Testis (tissue), 3 donors: ENCODE data around the gene HMGN1. TPM values are rescaled to one million over a fixed set of nuclear protein-coding genes. Genes with fewer than 3 reads are reported as not detected.

ENCODE experiments used
- DNase-seq: peaks from one replicate; pipeline ENCODE4 v3.0.0-alpha.2; 2019
- H3K27ac ChIP-seq, 2 donors: fragments of 200-600 bp; sonication (generic); one replicate each; pipeline ENCODE4 v1.5.1; 2019
- H3K27me3 ChIP-seq: fragments of 200-600 bp; sonication (generic); one replicate; pipeline ENCODE4 v1.5.1; 2019
- H3K36me3 ChIP-seq: fragments of 200-600 bp; sonication (generic); one replicate; pipeline ENCODE4 v1.5.1; 2017; ENCODE audit warnings: low read depth; ENCODE audit errors: missing control alignments
- H3K4me1 ChIP-seq: fragments of 200-600 bp; sonication (generic); one replicate; pipeline ENCODE4 v1.5.1; 2019
- H3K4me3 ChIP-seq, 2 donors: fragments of 200-600 bp; sonication (generic); one replicate each; pipeline ENCODE4 v1.5.1; 2017 to 2019
- H3K9me3 ChIP-seq: fragments of 200-600 bp; sonication (generic); one replicate; pipeline ENCODE4 v1.5.1; 2017
- POLR2A ChIP-seq: fragments of 450-650 bp; IDR thresholded peaks from one replicate; pipeline ENCODE4 v1.6.1; 2017; ENCODE audit warnings: antibody characterized with exemption, mild to moderate bottlenecking, moderate library complexity
- WGBS, 2 donors: methylation state at CpG; one replicate each; pipeline ENCODE4 v1.1.5; 2018; 5-methylcytosine and 5-hydroxymethylcytosine counted together
- intact Hi-C: fragments of 100-400 bp; cut with DNase I; formaldehyde crosslinking; loops from one replicate; pipeline ENCODE4 v1.15.1; 2023; ENCODE audit warnings: low total_unique reads
- polyA plus RNA-seq: library from polyadenylated mRNA; stranded (reverse); fragments of 350-450 nt; fragmentation: Illumina TruSeq; extraction: RNeasy Lipid Tissue Mini Kit (QIAGEN cat#74804); gene quantifications from one replicate; pipeline ENCODE4 v1.2.3, GENCODE V29; 2014; ENCODE audit warnings: low read depth, low replicate concordance; ENCODE audit not compliant: insufficient read depth
- total RNA-seq, 2 donors: library from RNA; depleted of rRNA; stranded (reverse); fragments of >200 nt; gene quantifications; one replicate each; pipeline ENCODE4 v1.2.3, GENCODE V29; 2016
- TF ChIP-seq, protein P1 (sequence below), 3 experiments: fragments of 450-650 bp in 2 of 3; fragments of 200-600 bp in 1 of 3; sonication (generic) in 1 of 3; IDR thresholded peaks; one replicate each; pipeline ENCODE4 v1.5.1; 2016 to 2019; ENCODE audit warnings: antibody characterized with exemption in 3 of 3, mild to moderate bottlenecking in 2 of 3, moderate library complexity in 1 of 3

The HMGN1 gene
- total and polyA plus RNA-seq, 3 donors from 2014 or later = 162 to 203 (median 177) TPM

DNA sequence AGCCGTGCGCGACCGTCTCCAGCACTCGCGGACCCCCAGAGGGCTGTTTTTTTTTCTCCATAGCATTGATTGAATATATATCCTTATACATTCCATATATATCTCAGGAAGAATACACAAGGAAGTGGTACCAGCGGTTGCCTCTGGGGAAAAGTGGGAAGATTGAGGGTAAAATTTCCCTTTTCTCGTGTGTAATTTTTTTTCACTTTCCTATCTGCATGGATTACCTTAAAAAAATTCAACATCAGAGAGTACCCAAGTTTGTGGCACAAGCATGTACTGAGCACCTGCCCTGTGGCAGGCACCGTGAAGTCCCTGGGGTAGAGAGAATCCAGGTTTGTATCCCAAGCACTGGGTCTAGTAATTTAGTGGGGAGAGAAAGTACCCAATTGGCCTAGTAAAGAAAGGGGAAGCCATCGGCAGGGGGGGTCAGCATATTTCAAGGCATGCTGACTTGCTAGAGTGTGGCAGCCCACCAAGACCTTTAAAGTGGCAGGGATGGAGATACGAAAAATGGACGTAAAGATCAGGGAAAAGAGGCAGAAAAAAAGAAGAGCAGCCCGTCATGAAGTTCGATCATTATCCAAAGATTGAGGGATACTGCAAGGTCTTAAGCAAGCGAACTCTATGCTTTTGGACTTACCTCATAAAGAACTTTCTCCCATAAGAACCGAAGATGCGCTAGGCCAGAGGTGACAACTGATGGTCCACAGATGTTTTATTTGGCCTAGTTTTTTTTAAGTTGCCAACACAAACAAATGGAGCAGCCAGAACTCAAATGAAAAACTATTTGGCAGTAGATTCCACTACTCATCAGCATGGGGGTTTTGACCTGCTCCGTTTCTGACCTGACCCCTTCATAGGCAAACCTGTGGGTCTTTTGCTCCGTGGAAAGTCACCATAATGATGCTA is 1.5 kb upstream of the HMGN1 start:
- no peaks in the 10 kb centered on the region for H3K36me3 ChIP-seq
- intact Hi-C loops = no loop called here
- H3K27ac ChIP-seq = peak overlapping the region; percentile 97 to 98
- H3K27me3 ChIP-seq = no peaks in the 10 kb centered on the region
- no peak for DNase-seq
- peaks cover 15% of the 10 kb centered on the region for H3K4me1 ChIP-seq
- H3K4me3 ChIP-seq = peak overlapping the region; percentile 82 to 85
- WGBS, 2 donors = 48 to 58% methylated on average over 19 of the region's 19 CpGs
- H3K9me3 ChIP-seq = no peaks in the 10 kb centered on the region
- TF ChIP-seq, protein P1, sequence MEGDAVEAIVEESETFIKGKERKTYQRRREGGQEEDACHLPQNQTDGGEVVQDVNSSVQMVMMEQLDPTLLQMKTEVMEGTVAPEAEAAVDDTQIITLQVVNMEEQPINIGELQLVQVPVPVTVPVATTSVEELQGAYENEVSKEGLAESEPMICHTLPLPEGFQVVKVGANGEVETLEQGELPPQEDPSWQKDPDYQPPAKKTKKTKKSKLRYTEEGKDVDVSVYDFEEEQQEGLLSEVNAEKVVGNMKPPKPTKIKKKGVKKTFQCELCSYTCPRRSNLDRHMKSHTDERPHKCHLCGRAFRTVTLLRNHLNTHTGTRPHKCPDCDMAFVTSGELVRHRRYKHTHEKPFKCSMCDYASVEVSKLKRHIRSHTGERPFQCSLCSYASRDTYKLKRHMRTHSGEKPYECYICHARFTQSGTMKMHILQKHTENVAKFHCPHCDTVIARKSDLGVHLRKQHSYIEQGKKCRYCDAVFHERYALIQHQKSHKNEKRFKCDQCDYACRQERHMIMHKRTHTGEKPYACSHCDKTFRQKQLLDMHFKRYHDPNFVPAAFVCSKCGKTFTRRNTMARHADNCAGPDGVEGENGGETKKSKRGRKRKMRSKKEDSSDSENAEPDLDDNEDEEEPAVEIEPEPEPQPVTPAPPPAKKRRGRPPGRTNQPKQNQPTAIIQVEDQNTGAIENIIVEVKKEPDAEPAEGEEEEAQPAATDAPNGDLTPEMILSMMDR (IDR thresholded peaks at IDR 0.05) = peak in 1 of 3 experiments; percentile 24
- no peak for TF ChIP-seq POLR2A

GRCh38 chr21:39349211-39350093 is 564 bp upstream of the HMGN1 start:
- H3K36me3 ChIP-seq = no peaks in the 10 kb centered on the region
- H3K9me3 ChIP-seq = no peaks in the 10 kb centered on the region
- intact Hi-C loops = no loop called here
- no peaks in the 10 kb centered on the region for H3K27me3 ChIP-seq
- WGBS, 2 donors = 5 to 12% methylated on average over 12 to 42 of the region's 56 CpGs
- TF ChIP-seq, protein P1 (IDR thresholded peaks at IDR 0.05) = no peak
- no peak for TF ChIP-seq POLR2A
- peak; percentile 98 for DNase-seq
- peak overlapping the region; percentile 97 to 98 for H3K27ac ChIP-seq
- peaks cover 20% of the 10 kb centered on the region for H3K4me1 ChIP-seq
- peak overlapping the region; percentile 82 to 85 for H3K4me3 ChIP-seq

DNA sequence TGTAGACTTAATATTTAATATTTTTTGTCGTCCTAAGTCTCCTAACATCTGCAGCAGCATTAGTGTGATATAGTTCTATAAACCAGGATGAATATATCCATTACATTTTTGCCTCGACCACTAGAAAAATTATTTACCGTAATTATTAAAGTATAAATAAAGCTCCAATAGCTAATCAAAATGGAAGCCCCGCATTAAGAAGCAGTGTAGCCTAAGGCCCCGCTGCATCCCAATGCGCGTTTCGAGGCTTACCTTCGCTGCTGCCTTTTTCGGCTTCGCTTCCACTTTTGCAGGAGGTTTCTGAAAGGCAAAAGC is 891 bp downstream of the HMGN1 start:
- Histone ChIP-seq H3K4me3 (peak overlapping the region; percentile 82 to 85), H3K27me3 (no peaks in the 10 kb centered on the region), H3K27ac (peak overlapping the region; percentile 97 to 98), H3K36me3 (no peaks in the 10 kb centered on the region), H3K4me1 (peaks cover 20% of the 10 kb centered on the region), H3K9me3 (no peaks in the 10 kb centered on the region)
- WGBS, 2 donors = 1 to 2% methylated on average over 11 of the region's 11 CpGs
- intact Hi-C loops = no loop called here
- no peak for DNase-seq
- TF ChIP-seq, protein P1 (IDR thresholded peaks at IDR 0.05) = no peak
- TF ChIP-seq POLR2A = no peak

DNA sequence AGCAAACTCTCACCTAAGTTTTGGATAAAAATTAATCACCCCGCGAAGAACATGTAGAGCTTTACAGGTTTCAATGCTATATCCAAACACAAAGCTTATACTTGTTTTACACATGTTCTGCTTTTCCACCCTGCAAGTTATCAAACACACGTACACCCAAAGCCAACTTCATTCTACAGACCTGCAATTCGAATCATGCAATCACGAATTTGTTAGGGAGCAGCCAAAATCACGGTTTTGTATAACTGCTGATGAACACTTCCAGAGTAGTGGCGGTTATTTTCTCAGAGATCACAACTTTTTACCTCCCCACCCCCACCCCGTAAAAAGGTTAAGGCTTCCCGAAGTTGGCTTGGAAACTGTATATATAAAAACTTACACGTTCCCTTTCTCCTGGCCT is 1.4 kb downstream of the HMGN1 start:
- no peaks in the 10 kb centered on the region for H3K36me3 ChIP-seq
- no peaks in the 10 kb centered on the region for H3K27me3 ChIP-seq
- no peak for DNase-seq
- H3K27ac ChIP-seq = peak overlapping the region in 1 of 2 donors; percentile 98
- no peak for TF ChIP-seq POLR2A
- TF ChIP-seq, protein P1 (IDR thresholded peaks at IDR 0.05) = no peak
- H3K9me3 ChIP-seq = no peaks in the 10 kb centered on the region
- intact Hi-C loops = no loop called here
- H3K4me3 ChIP-seq = peak overlapping the region; percentile 82 to 85
- peaks cover 20% of the 10 kb centered on the region for H3K4me1 ChIP-seq
- 12 to 13% methylated on average over 10 of the region's 10 CpGs for WGBS, 2 donors
